CD4-positive, alpha-beta T cell treated with Interleukin-1 beta for 1 hour (primary cell): ENCODE data around the gene PDE4B.

Experiments used
- DNase-seq, 2 donors: peaks; one replicate each; pipeline ENCODE4 v3.0.0-alpha.2; 2020 to 2022

The PDE4B gene

DNA sequence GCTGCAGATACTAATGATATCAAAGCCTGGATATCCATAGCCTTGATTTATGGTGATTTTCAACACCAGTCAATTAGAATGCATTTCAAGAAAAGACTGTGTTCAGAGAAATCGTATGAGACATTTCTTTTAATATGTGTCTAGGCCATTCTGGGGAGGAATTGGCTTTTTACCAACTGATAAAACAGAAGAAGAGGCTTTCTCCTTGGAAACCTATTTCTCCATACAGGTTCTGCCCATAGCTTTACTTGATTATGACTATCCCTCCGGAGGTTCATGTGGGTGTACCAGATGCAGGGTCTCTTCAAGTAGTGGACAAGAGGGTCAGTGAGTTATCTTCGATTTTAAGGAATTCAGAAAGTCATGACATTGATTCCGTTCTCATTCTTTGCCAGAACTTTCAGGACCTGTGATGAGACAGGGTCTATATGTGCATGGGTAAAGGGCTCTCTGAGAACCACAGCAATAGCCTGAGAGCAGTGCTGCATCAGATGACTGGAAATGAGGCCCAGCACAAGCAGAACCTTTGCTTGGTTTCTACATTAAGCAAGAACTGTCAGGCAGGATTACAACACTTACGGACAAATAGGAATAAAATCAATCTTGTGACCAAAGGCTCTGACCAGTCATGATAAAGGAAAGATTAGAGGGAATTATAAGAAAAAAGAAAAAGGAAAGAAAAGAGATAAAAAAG, 477.6 kb downstream of the PDE4B start:
- no peak for DNase-seq

DNA sequence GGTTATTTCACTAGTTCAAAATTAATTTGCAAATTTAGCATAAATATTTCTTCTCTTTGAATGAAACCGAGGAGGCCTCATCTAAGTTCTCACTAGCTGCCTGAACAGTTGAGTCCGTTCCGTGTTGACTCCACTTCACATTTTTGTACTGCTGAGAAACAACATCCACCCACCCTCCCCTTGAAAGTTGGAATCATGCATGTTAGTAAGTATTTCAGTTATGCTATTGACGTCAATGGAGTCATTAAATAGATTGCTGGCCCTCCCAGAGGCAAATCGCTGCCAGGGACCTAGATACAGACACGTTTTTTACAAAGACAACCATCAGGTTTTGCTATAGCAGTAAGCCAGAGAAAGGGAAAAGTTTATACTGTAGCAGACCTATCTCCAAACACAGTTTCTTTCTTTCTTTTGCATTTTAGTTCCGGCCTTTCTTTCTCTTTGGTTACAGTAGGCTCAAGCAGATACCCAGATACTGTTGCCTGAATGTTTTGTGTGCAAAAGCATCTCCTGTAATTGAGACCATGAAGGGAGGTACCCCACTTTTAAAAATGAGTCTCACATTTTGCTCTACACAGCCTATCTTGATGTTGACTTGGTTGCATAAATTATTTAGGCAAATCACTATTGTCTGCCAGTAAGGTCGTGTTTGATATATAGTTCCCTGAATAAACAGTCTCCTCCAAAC, 478.7 kb downstream of the PDE4B start:
- DNase-seq, result peak in 1 of 2 donors; percentile 24

DNA sequence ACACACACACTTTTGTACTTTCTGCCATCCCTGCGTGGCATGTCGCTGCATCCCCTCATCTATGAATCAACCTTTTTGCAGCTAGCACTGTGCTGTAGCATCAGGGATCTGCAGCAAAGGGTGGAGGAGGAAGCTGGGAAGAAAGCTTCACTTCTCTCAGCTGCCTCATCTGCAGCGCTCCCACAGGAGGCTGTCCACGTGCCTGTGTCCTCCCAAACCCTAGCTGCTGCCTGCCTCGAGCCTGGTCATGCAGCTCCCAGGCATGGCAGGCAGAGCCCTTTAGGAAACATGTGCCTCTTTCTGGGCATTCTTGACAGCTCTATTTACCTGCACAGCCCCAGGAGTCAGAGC, 479.2 kb downstream of the PDE4B start:
- DNase-seq, result no peak

DNA sequence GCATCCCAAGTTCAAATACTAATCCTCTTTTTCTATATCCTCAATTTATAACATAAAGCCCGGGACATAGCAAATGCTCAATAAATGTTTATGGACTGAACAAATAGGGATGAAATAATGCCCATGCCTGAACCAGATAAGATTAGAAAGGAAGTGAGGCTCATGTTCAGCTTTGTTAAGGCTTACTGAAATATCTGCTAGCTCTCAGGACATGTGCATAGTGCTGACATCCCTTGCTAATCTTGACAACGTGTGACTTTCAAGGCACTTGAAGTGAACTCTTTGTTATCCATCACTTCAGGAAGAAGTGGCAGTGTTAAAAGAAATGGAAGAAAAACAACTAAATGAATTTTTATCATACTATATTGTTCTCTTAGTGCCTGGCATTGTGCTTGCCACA, 481.0 kb downstream of the PDE4B start:
- no peak for DNase-seq

DNA sequence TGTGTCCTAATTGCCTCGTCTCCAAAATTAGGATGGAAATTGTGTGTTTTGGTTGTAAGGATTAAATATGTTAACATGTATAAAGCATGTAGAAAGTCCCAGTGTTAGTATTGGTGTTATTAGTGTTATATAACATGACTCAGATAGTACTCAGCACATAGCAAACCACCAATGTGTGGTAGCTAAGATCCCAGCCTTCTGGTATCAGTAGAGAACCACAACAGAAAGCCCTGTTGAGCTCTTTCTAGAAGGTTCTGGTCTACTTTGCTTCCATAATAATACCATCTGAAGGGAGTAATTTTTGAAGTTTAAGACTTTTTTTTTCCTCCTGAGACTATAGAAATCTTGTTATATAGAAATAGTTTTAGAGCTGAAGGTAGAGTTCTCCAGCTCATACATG, 481.9 kb downstream of the PDE4B start:
- peak in 1 of 2 donors; percentile 49 for DNase-seq

DNA sequence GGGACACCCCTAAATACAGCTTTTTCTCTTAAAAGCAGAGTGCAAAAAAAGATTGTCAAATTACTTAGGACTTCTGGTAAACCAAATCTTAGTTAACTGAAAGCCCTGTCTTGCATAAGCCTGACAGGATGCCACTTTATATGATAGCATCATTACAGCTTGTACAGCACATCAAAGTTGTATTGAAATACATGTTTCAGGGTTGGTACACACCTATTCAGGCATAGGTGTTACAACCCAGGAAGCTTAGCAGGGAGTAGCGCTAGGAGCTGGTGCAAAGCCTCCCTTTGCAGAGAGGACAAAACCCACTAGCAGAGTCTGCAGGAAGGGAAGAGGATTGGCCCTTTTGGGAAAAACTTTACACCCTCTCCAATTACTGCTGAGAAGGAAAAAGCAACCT, 482.4 kb downstream of the PDE4B start:
- DNase-seq, result peak in 1 of 2 donors; percentile 57

DNA sequence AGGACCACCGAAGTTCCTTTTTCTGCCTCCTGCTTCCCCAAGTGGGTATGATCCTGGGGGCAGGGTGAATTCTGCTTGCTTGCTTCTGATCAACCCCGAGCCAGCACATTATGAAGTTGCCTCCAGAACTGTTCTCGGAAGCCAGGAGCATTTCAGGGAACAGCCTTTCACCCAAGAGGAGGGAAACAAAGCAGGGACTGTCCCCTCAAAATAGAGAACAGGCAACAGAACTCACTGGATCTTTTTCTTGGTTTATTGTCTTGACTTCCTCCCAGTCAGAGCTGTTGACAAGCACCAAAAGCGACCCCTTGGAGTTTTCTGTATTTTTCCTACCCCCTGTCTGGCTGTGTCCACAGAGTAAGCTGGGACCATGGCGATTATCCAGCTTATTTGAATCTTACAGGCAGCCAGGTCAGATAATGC, 482.9 kb downstream of the PDE4B start:
- no peak for DNase-seq

DNA sequence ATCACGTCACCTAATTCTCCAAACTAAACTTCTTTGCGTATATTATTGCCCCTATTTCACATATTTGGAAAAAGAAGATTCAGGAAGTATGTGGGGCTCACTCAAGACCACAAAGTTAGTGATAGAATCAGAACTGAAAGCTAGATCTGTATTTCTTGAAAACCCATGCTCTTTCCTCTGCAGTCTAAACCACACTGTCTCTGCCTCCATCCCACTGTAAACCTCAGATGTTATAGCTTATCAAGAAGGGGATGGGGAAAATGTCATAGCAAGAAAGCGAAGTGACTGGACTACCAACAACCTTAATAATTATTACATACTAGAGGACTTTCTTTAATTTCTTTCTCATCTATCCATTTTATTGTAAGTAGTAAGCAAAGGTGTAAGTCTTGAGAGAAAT, 483.5 kb downstream of the PDE4B start:
- peak in 1 of 2 donors; percentile 57 for DNase-seq

DNA sequence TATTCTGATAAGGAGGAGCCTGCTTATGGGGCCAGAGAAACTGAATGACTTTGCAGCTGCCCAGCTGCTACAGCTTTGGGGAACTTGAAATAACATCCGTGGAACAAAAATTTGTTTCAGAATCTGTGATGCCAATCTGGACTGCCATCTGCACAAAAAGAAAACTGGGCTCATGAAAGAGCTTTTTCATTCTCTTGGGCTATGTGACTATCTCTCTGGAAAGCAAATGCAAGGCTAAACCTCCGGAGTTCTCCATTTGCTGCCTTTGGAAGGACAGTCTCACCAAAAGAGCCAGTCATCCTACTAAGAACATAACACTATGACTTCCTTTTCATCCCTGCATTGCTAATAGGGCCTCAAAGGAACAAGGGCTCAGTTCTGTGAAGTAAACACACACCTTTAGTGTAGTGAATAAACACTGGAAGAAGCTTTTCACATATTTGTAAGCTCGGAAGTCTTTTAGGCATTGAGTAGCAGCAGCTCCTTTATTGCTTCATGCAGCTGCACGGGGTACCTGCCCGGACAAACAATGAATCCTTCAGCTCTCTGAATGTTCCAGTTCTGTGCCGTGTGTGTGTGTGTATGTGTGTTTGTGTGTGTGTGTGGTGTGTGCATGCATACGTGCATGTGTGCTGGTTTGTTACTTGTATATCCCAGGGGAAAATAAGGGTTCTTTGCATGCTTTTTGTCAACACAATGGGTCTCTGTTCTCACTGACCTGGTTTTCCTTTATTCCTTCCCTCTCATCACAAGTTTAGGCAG, 485.7 kb downstream of the PDE4B start:
- no peak for DNase-seq

DNA sequence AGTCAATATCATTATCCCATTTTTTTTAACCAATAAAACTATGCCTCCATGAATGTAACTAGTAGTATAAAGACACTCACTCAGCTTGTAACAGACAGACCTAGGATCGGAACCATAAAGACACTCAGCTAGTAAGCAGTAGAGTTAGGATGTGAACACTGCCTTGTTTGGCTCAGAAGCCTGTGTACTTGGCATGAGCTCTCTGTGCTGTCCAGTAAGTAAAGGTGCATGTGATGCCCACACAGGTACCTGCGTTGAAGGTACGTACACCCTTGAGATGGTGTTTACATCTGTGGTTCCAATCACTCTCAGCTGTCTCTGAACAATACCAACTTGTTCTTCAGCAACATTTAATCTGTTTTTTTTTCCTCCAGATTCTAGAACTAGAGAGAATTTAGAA, 489.1 kb downstream of the PDE4B start:
- no peak for DNase-seq

DNA sequence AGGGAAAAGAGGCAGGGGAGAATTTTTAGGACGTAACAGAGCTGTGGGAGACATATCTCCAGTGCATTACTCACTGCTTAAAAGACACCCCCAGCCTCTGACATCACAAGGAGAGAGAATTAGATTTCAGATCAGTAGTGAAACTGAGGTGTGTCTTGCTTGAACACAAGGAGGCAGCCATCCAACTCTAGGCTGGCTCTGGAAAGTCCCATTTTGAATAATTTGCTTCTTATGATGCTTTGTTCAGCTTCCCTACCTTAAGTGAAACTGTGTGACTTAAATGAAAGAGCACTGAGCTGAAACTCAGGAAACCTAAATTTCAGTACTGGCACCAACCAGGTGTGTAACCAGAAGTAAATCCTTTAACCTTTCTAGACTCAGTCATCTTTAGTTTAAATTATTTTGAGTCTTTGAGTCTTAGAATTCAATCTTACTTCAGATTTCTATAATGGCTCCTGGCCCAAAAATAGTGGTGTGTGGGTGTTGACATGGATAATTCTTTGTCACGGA, 489.7 kb downstream of the PDE4B start:
- peak; percentile 79 to 82 for DNase-seq

DNA sequence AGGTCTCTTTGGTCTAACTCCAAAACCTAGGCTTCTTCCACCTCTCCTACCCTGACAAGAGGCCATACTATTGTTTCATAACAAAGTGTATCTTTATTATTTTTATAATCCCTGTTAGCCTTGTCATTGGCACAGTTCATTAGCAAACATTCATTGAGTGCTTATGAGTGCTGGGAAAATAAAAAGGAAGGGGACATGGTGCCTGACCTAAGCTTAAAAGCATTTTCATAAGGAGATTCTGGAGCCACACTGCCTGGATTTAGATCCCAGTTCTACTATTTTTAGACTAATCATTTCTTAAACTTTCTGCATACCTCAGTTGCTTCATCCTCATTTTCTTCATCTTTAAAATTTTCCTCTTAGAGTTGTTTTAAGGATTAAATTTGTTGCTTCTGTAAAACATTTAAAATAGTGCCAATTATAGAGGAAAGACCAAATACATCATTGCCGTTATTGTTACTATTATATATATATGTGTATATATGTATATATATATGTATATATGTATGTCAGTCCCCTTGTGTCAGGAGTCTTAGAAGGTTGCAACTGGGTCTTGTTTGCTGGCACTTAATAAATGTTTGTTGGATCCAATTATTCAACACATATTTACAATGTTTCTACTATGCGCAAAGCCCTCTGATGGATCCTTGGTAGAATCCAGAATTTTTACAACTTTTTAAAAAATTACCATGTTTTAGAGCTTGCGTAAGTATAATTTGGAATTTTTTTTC, 490.4 kb downstream of the PDE4B start:
- no peak for DNase-seq

DNA sequence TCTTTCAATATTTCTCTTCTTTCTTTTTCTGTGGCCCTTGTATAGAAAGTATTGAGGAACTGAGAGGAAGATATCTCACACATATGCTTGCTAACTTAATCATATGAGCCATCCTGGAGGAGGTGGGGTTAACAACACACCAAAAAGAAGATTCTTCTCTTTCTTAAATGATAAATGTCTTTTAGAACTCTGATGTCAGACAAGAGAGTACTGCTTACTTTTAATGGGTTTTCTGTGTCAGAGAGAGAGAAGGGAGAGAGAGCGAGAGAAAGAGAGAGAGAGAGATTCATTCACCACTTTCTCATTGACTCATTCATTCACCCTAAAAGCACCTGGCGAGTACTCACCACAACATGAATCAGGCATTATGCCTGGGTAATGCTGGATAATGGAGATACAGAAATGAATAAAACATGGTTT, 490.9 kb downstream of the PDE4B start:
- DNase-seq, result no peak

DNA sequence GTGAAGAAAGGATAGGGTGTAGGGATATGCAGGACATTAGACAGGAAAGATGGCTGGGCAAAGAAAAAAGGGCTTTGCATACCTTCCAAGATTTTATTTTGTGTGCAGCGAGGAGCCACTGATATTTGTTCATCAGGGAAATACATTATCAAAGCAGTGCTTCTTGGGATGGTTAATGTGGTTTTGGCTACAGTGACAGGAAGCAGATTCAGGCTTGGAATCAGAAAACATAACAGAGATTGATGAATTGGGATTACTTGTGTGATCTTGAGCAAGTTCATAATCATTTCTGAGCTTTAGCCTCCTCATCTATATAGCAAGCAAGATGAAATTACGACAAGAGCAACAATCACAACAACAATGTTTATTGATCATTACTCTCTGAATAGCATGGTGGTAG, 492.1 kb downstream of the PDE4B start:
- no peak for DNase-seq

DNA sequence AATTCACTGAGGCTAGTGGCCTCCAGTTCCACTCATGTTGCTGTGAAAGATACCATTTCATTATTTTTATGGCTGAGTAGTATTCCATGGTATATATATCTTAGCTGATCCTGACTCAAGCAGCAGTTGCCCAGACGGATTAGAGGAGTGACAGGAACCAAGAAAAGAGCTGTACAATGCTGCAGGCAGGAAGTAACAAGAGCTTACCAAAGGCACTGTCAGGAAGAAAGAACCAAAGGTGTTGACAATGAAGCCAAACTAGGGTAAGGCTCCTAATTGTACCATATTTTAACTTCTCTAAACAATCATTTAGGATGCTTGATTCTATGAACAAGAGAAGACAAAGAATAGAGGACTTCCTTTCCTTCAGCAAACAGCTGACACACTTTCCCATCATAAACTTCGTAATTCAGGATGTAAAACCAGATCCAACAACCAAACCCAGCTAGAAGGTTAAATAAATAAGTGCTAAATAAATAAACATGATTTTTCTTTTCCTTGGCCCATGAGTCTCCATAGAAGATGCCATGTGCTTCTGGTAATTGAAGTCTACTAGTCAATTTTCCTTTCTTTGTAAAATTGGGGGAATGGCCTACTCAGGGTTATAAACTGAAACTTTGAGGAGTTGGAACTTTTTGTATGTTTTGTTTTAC, 493.0 kb downstream of the PDE4B start:
- no peak for DNase-seq

DNA sequence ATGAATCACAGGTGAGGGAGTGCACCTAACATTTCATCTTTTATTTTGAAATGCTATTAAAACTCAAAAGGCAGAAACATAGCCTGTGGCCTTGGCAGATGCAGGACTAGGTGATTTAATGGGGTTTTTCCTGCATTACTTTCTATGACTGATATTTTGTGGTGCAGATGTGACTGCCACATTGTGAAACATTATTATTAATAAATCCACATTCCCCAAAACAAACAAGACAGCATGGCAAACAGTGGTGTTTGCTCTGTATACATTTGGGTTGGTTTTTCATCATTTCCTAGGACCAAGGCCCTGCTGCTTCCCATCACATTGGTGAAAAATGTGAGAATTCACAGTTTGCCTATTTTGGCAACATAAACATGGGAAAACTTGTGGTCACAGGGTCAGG, 493.6 kb downstream of the PDE4B start:
- DNase-seq, result no peak

DNA sequence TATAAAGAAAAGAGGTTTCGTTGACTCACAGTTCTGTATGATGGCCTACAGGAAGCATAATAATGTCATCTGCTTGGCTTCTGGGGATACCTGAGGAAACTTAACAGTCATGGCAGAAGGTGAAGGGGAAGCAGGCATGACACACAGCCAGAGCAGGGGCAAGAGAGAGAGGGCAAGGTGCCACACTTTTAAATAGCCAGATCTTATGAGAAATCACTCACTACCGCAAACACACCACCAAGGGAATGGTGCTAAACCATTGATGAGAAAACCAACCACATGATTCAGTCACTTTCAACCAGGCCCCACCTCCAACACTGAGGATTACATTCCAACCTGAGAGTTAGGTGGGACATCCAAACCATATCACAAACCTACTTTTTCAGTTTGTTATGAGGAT, 495.4 kb downstream of the PDE4B start:
- no peak for DNase-seq

DNA sequence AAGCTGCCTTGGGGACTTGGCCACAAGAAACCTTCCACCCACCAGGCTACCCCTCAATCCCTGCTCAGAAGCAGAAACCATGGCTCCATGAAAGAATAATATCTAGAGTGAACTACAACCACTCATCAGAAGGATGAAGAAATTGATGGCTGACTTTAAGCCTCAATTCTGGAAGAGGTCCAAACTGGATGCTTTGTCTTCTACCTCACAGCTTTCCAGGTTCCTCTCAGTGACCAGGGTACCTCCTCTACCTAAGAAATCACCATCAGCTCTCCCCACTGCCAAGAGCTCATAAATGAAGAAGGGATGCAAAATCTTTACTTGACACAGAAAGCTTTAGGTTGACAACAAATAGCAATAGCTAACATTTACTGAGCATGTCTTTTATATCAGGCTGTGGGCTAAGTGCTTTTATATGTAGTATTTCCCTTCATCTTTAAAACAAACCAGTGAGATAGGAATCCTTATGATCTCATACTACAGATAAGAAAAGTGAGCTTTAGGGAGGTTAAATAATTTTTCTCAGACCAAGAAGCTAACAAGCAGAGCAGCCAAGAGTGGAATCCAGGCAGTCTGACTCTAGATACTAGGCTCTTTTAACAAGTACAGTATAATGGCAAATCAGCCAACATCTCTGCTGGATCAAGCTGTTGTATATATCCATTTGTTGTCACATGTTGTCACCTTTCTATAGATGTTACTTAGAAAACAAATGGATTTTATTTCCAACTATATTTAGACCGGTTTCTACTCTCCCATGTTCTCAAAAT, 498.3 kb downstream of the PDE4B start:
- DNase-seq, result no peak

DNA sequence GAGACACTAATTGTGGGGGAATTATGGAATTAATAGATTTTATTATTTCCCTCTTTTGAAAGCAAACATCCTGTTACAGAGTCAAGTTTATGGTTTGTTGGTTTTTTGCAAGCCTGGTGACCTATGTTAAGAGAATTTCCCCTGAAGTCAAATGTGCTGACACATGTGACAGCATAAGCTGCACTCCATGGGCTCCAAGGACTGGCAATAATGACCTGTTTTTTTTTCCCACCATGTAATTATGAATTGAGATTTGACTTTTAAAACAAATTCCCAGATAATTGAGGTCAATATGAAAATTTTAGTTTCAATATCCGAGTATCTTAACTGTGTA, 498.8 kb downstream of the PDE4B start:
- no peak for DNase-seq

DNA sequence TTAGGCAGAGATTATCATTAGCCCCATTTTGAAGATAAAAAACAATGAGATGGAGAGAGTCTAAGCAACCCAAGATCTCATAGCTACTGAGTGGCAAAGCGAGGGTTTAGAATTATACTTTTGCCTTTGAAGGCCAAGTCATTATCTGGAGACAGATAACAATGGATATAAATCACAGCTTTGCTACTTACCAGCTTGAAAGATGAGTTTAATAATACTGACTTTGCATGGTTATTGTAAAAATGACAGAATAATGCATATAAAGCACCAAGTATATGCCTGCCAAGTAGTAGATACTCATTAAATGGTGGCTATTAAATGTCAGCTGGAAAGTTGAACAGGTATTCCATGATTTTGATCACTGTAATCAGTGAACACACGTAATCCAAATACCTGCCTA, 499.6 kb downstream of the PDE4B start:
- no peak for DNase-seq

DNA sequence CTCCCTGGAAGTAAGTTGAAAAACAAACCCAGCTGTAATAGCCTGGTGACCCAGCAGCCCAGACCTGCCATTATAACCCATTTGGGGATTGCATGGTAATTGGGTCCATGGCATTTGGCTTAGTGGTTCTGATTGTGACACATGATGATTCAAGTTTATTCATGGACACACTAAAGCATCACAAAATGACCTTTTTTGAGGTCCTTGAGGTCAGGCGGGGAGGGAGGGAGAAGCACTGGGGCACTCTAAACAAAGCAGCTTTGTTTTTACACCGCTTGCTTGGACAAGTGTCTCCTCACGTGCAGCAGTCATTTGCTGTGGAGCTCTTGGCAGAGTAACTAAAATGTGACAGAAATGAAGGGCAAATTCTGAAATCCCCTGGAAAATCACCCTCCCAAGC, 500.2 kb downstream of the PDE4B start:
- DNase-seq, result no peak
